Stimulated activated CD8-positive, alpha-beta memory T cell treated with anti-CD3 and anti-CD28 coated beads, Interleukin-15, amount 100 ng/mL, for 1 hour (primary cell): ENCODE measurements around the gene CLEC2D.
"Not testable (repeated sequence)": the region's sequence is repeated elsewhere in the genome, so short reads cannot be mapped to it uniquely, and the experiment has no call there.

Source experiments
- DNase-seq: peaks from one replicate; pipeline ENCODE4 v3.0.0-alpha.2; 2020; ENCODE audit warnings: low read depth

CLEC2D gene

GRCh38 chr12:9669534-9669933, at the start of gene CLEC2D:
CLEC2D (plus strand) TSS chr12:9669713; CDS start chr12:9669735, 22 bp downstream.
- no peak for DNase-seq

- DNase-seq = no peak
These were observed 44.5 kb upstream of the CLEC2D start for GRCh38 chr12:9625019-9625418.

GRCh38 chr12:9626291-9626690, 43.2 kb upstream of the CLEC2D start:
- no peak for DNase-seq

GRCh38 chr12:9626821-9627220, 42.7 kb upstream of the CLEC2D start:
- no peak for DNase-seq

GRCh38 chr12:9632766-9633165, 36.7 kb upstream of the CLEC2D start:
- no peak for DNase-seq

GRCh38 chr12:9634177-9634803, 35.2 kb upstream of the CLEC2D start:
- DNase-seq = peak; percentile 74

GRCh38 chr12:9634969-9635754, 34.4 kb upstream of the CLEC2D start:
- no peak for DNase-seq

- DNase-seq = no peak
These were observed 33.2 kb upstream of the CLEC2D start for GRCh38 chr12:9636150-9636850.

- no peak for DNase-seq
These were observed 32.7 kb upstream of the CLEC2D start for GRCh38 chr12:9636851-9637206.

GRCh38 chr12:9640024-9640423, 29.5 kb upstream of the CLEC2D start:
- DNase-seq = no peak

GRCh38 chr12:9642606-9643265, 26.8 kb upstream of the CLEC2D start:
- no peak for DNase-seq

- DNase-seq = no peak
These were observed 26.2 kb upstream of the CLEC2D start for GRCh38 chr12:9643266-9643660.

GRCh38 chr12:9644985-9645551, 24.4 kb upstream of the CLEC2D start:
- DNase-seq = not testable (repeated sequence)

- no peak for DNase-seq
These were observed 22.4 kb upstream of the CLEC2D start for GRCh38 chr12:9646794-9647781.

- DNase-seq = peak; percentile 72
These were observed 21.4 kb upstream of the CLEC2D start for GRCh38 chr12:9647825-9648700.

GRCh38 chr12:9648701-9649531, 20.6 kb upstream of the CLEC2D start:
- DNase-seq = no peak

GRCh38 chr12:9649532-9649940, 20.0 kb upstream of the CLEC2D start:
- no peak for DNase-seq

- DNase-seq = no peak
These were observed 19.3 kb upstream of the CLEC2D start for GRCh38 chr12:9650151-9650576.

- no peak for DNase-seq
These were observed 18.2 kb upstream of the CLEC2D start for GRCh38 chr12:9651265-9651729.
